ENCODE data around the gene ZBTB40. TPM values are rescaled to one million over a fixed set of nuclear protein-coding genes. Genes with fewer than 3 reads are reported as not detected.

ZBTB40 gene
- total and polyA plus RNA-seq, 4 donors = 6.6 to 19.3 (median 12.0) TPM

DNA sequence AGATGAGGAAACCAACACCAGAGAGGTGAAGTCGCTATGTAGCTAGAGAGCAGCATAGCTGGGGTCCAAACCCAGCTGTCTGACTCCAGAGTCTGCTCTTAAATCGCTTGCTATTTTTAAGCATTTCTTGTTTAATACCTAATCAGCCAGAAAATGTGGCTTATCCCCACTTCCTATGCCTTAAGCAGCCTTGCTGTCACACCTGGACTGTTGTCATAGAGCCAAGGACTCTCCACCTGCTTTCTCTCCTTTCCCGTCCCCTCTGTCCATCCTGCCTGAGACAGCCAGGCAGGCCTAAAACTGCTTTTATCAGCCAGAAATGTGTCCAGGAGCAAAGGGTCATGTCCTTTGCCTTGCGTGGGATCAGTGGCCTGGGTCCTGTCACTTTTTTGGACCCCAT is 83.3 kb downstream of the ZBTB40 start:
- TF ChIP-seq, protein P1, sequence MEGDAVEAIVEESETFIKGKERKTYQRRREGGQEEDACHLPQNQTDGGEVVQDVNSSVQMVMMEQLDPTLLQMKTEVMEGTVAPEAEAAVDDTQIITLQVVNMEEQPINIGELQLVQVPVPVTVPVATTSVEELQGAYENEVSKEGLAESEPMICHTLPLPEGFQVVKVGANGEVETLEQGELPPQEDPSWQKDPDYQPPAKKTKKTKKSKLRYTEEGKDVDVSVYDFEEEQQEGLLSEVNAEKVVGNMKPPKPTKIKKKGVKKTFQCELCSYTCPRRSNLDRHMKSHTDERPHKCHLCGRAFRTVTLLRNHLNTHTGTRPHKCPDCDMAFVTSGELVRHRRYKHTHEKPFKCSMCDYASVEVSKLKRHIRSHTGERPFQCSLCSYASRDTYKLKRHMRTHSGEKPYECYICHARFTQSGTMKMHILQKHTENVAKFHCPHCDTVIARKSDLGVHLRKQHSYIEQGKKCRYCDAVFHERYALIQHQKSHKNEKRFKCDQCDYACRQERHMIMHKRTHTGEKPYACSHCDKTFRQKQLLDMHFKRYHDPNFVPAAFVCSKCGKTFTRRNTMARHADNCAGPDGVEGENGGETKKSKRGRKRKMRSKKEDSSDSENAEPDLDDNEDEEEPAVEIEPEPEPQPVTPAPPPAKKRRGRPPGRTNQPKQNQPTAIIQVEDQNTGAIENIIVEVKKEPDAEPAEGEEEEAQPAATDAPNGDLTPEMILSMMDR (IDR thresholded peaks at IDR 0.05; ENCODE audit: control extremely low read depth, extremely low read depth) = no peak
- ATAC-seq (ENCODE audit: insufficient read depth, low FRiP score) = no peak
- Histone ChIP-seq H3K27ac (ENCODE audit: low read depth in 1 of 2, low read length in 1 of 2) (no peak overlapping the region), H3K4me1 (ENCODE audit: control insufficient read depth in 5 of 5, insufficient read depth in 5 of 5, low read length in 5 of 5) (peaks cover 0 to 25% (median 12%) of the 10 kb centered on the region in 5 donors), H3K9me3 (ENCODE audit: control insufficient read depth in 4 of 4, insufficient read depth in 3 of 4, low read length in 3 of 4) (peaks cover 0 to under 1% (median 0%) of the 10 kb centered on the region in 4 donors), H3K27me3 (ENCODE audit: control insufficient read depth in 3 of 3, insufficient read depth in 3 of 3, low read length in 2 of 3) (no peaks in the 10 kb centered on the region), H3K36me3 (ENCODE audit: control insufficient read depth in 4 of 4, insufficient read depth in 4 of 4, low read length in 4 of 4) (peaks cover 0 to 7% (median 0%) of the 10 kb centered on the region in 4 donors), H3K4me3 (no peak overlapping the region), H3K9ac (ENCODE audit: insufficient read depth in 1 of 2, low read length in 2 of 2) (no peak overlapping the region)
- no peak for DNase-seq
- 96 to 97% methylated on average over 4 of the region's 4 CpGs for WGBS, 2 donors

DNA sequence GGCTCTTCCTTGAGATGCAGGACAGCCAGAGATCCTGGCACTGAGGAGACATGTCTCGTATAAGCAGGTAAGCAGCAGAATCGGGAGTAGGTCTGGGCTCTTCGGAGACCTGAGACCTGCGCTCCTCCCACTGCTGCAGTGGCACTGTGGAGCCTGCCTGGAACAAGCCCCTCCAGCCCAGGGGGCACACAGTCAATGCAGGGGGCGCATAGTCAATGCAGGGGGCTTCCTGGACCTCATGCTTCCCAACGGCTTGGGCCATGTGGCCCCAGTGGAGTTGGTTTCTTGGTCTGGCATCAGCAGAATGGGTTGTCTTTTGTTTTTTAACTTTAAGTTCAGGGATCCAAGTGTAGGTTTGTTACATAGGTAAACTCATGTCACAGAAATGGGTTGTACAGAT is 83.7 kb downstream of the ZBTB40 start:
- H3K4me1 ChIP-seq (ENCODE audit: control insufficient read depth in 5 of 5, insufficient read depth in 5 of 5, low read length in 5 of 5) = peaks cover 0 to 20% (median 10%) of the 10 kb centered on the region in 5 donors
- no peak overlapping the region for H3K27ac ChIP-seq (ENCODE audit: low read depth in 1 of 2, low read length in 1 of 2)
- H3K4me3 ChIP-seq = no peak overlapping the region
- H3K9ac ChIP-seq (ENCODE audit: insufficient read depth in 1 of 2, low read length in 2 of 2) = no peak overlapping the region
- 94 to 96% methylated on average over 6 of the region's 6 CpGs for WGBS, 2 donors
- DNase-seq (no peak), ATAC-seq (ENCODE audit: insufficient read depth, low FRiP score) (no peak)
- TF ChIP-seq, protein P1 (IDR thresholded peaks at IDR 0.05; ENCODE audit: control extremely low read depth, extremely low read depth) = no peak
- H3K9me3 ChIP-seq (ENCODE audit: control insufficient read depth in 4 of 4, insufficient read depth in 3 of 4, low read length in 3 of 4) = peaks cover 0 to 2% (median 0%) of the 10 kb centered on the region in 4 donors
- H3K27me3 ChIP-seq (ENCODE audit: control insufficient read depth in 3 of 3, insufficient read depth in 3 of 3, low read length in 2 of 3) = no peaks in the 10 kb centered on the region
- peaks cover 0 to 7% (median 0%) of the 10 kb centered on the region in 4 donors for H3K36me3 ChIP-seq (ENCODE audit: control insufficient read depth in 4 of 4, insufficient read depth in 4 of 4, low read length in 4 of 4)

DNA sequence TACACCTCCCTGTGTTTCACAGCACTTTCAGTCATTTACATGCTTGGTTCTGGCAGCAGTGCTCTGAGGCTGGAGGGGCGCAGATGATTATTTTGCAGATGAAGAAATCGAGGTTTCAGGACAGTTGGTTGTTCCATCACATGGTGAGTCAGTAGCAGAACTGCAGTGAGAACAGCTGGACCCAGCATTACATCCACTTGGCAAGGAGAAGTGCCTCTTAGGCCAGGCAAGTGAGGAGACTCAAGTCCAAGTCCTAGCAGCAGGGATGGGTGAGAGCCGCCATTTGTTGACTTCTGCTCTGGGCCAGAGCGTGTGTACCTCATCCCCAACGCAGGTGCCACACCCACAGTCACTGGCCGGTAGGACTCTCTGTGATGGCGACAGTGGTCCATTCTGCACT is 84.9 kb downstream of the ZBTB40 start:
- no peak overlapping the region for H3K9ac ChIP-seq (ENCODE audit: insufficient read depth in 1 of 2, low read length in 2 of 2)
- WGBS, 2 donors = 84 to 93% methylated on average over 7 of the region's 7 CpGs
- H3K4me1 ChIP-seq (ENCODE audit: control insufficient read depth in 5 of 5, insufficient read depth in 5 of 5, low read length in 5 of 5) = peaks cover 0 to 10% (median 5%) of the 10 kb centered on the region in 5 donors
- H3K27ac ChIP-seq (ENCODE audit: low read depth in 1 of 2, low read length in 1 of 2) = no peak overlapping the region
- peaks cover 0 to 7% (median 0%) of the 10 kb centered on the region in 4 donors for H3K36me3 ChIP-seq (ENCODE audit: control insufficient read depth in 4 of 4, insufficient read depth in 4 of 4, low read length in 4 of 4)
- H3K27me3 ChIP-seq (ENCODE audit: control insufficient read depth in 3 of 3, insufficient read depth in 3 of 3, low read length in 2 of 3) = no peaks in the 10 kb centered on the region
- ATAC-seq (ENCODE audit: insufficient read depth, low FRiP score) (no peak), DNase-seq (peak in 1 of 3 donors; percentile 67)
- TF ChIP-seq, protein P1 (IDR thresholded peaks at IDR 0.05; ENCODE audit: control extremely low read depth, extremely low read depth) = no peak
- H3K9me3 ChIP-seq (ENCODE audit: control insufficient read depth in 4 of 4, insufficient read depth in 3 of 4, low read length in 3 of 4) = peaks cover 0 to 2% (median 0%) of the 10 kb centered on the region in 4 donors
- no peak overlapping the region for H3K4me3 ChIP-seq

Measured in lung (tissue), 12 donors.